Esophagus muscularis mucosa (tissue), 4 donors: ENCODE data around the gene LCN6. TPM values are rescaled to one million over a fixed set of nuclear protein-coding genes. Genes with fewer than 3 reads are reported as not detected.

Source experiments
- DNase-seq: peaks from one replicate; pipeline ENCODE4 v3.0.0-alpha.2; 2017; ENCODE audit errors: extremely low spot score
- H3K27ac ChIP-seq, 4 donors: fragments of 200-600 bp; sonication (generic); replicated peaks in 1 of 4; 1 replicate in 3 of 4; 2 replicates in 1 of 4; pipeline ENCODE4 v1.5.1; 2016 to 2019; ENCODE audit warnings: mild to moderate bottlenecking in 1 of 4
- H3K27me3 ChIP-seq, 4 donors: fragments of 200-600 bp; sonication (generic); one replicate each; pipeline versions ENCODE4 v1.5.1 to v1.6.0; 2016 to 2019
- H3K36me3 ChIP-seq, 4 donors: fragments of 200-600 bp; sonication (generic); one replicate each; pipeline ENCODE4 v1.5.1; 2016 to 2019
- H3K4me1 ChIP-seq, 4 donors: fragments of 200-600 bp; sonication (generic); one replicate each; pipeline ENCODE4 v1.5.1; 2016 to 2019
- H3K4me3 ChIP-seq, 4 donors: fragments of 200-600 bp; sonication (generic); 1 replicate in 2 of 4; 2 replicates in 2 of 4; pipeline ENCODE4 v1.5.1; 2016 to 2019; ENCODE audit warnings: mild to moderate bottlenecking in 4 of 4, moderate library complexity in 1 of 4
- H3K9me3 ChIP-seq, 4 donors: fragments of 200-600 bp; sonication (generic); 1 replicate in 3 of 4; 2 replicates in 1 of 4; pipeline ENCODE4 v1.5.1; 2016 to 2019
- CTCF ChIP-seq, 3 experiments: fragments of 200-600 bp in 2 of 3; fragments of 450-650 bp in 1 of 3; sonication (generic) in 2 of 3; IDR thresholded peaks; one replicate each; pipeline ENCODE4 v1.5.1; 2017 to 2019; ENCODE audit warnings: antibody characterized with exemption in 3 of 3, mild to moderate bottlenecking in 2 of 3, moderate library complexity in 1 of 3
- EP300 ChIP-seq: sonication (generic); formaldehyde crosslinking; IDR thresholded peaks from one replicate; pipeline ENCODE4 v1.6.1; 2017; ENCODE audit warnings: antibody characterized with exemption
- POLR2A ChIP-seq: fragments of 450-650 bp; IDR thresholded peaks from one replicate; pipeline ENCODE4 v1.6.1; 2017; ENCODE audit warnings: antibody characterized with exemption, moderate library complexity, mild to moderate bottlenecking, low read depth
- POLR2AphosphoS5 ChIP-seq, 2 donors: sonication (generic); formaldehyde crosslinking; IDR thresholded peaks; one replicate each; pipeline ENCODE4 v1.6.1; 2017; ENCODE audit warnings: antibody characterized with exemption in 2 of 2
- whole genome bisulfite sequencing: methylation state at CpG from one replicate; pipeline ENCODE4 v1.1.5; 2018; 5-methylcytosine and 5-hydroxymethylcytosine counted together
- intact Hi-C: fragments of 100-400 bp; cut with DNase I; formaldehyde crosslinking; loops from one replicate; pipeline ENCODE4 v1.15.1; 2023
- total RNA-seq, 4 donors: library from RNA; depleted of rRNA; stranded (reverse); fragments of >200 nt; gene quantifications; one replicate each; pipeline versions ENCODE4 v1.1.0 to v1.2.1, GENCODE V29; 2016

Gene LCN6
- total RNA-seq, 4 donors from 2014 or later, result 12.5 to 32.0 (median 23.9) TPM

GRCh38 chr9:136765041-136765440 lies 16.7 kb upstream of the LCN6 start:
- Histone ChIP-seq H3K36me3 (no peaks in the 10 kb centered on the region), H3K4me3 (no peak overlapping the region), H3K27ac (no peak overlapping the region), H3K9me3 (no peaks in the 10 kb centered on the region), H3K27me3 (peaks cover 0 to 68% (median 8%) of the 10 kb centered on the region in 4 donors), H3K4me1 (peaks cover 0 to 20% (median 15%) of the 10 kb centered on the region in 4 donors)
- TF ChIP-seq CTCF (IDR thresholded peaks at IDR 0.05) (no peak), POLR2A (no peak), EP300 (no peak), POLR2AphosphoS5 (IDR thresholded peaks at IDR 0.05) (no peak)
- WGBS, result 89% methylated on average over 4 of the region's 14 CpGs
- no peak for DNase-seq
- intact Hi-C loops, result no loop called here

GRCh38 chr9:136764301-136764891 lies 16.1 kb upstream of the LCN6 start, which contains the start of gene LCN15:
Gene LCN15 (minus strand): TSS chr9:136764518. CDS start chr9:136764488, 30 bp downstream.
- Histone ChIP-seq H3K36me3 (no peaks in the 10 kb centered on the region), H3K4me3 (no peak within 1 kb of the TSS), H3K27me3 (peaks cover 0 to 71% (median 8%) of the 10 kb centered on the region in 4 donors), H3K9me3 (no peaks in the 10 kb centered on the region), H3K27ac (no peak within 1 kb of the TSS), H3K4me1 (peaks cover 0 to 16% (median 13%) of the 10 kb centered on the region in 4 donors)
- TF ChIP-seq CTCF (IDR thresholded peaks at IDR 0.05) (no peak), POLR2A (no peak), EP300 (no peak), POLR2AphosphoS5 (IDR thresholded peaks at IDR 0.05) (no peak)
- WGBS, result 63% methylated on average over 5 of the region's 14 CpGs
- DNase-seq, result no peak
- intact Hi-C loops, result no loop called here

GRCh38 chr9:136763649-136764035 lies 15.3 kb upstream of the LCN6 start:
- no peak overlapping the region for H3K27ac ChIP-seq
- 83% methylated on average over 6 of the region's 14 CpGs for WGBS
- no peaks in the 10 kb centered on the region for H3K9me3 ChIP-seq
- TF ChIP-seq POLR2A, result no peak
- intact Hi-C loops, result no loop called here
- no peak overlapping the region for H3K4me3 ChIP-seq
- H3K4me1 ChIP-seq, result peaks cover 0 to 16% (median 13%) of the 10 kb centered on the region in 4 donors
- peaks cover 0 to 77% (median 8%) of the 10 kb centered on the region in 4 donors for H3K27me3 ChIP-seq
- H3K36me3 ChIP-seq, result no peaks in the 10 kb centered on the region
- no peak for DNase-seq

GRCh38 chr9:136762915-136763648 lies 14.8 kb upstream of the LCN6 start:
- 20% methylated on average over 17 of the region's 37 CpGs for WGBS
- no peak overlapping the region for H3K27ac ChIP-seq

More at GRCh38 chr9:136762915-136763648, 14.8 kb upstream of the LCN6 start:
- DNase-seq, result no peak
- intact Hi-C loops, result no loop called here
- H3K36me3 ChIP-seq, result no peaks in the 10 kb centered on the region
- TF ChIP-seq POLR2AphosphoS5 (IDR thresholded peaks at IDR 0.05) (no peak), EP300 (no peak), POLR2A (no peak), CTCF (IDR thresholded peaks at IDR 0.05) (no peak)
- H3K4me1 ChIP-seq, result peaks cover 0 to 20% (median 14%) of the 10 kb centered on the region in 4 donors
- H3K4me3 ChIP-seq, result no peak overlapping the region
- H3K27me3 ChIP-seq, result peaks cover 0 to 80% (median 8%) of the 10 kb centered on the region in 4 donors
- H3K9me3 ChIP-seq, result no peaks in the 10 kb centered on the region
